Stimulated activated CD8-positive, alpha-beta memory T cell treated with anti-CD3 and anti-CD28 coated beads, Interleukin-12 subunit alpha, Interleukin-12 subunit beta, amount 100 ng/mL, for 4 hours (primary cell): ENCODE results near the gene ENOX1.

Experiments
- DNase-seq: peaks from one replicate; pipeline ENCODE4 v3.0.0-alpha.2; 2020; ENCODE audit warnings: low read depth

ENOX1 gene

DNA sequence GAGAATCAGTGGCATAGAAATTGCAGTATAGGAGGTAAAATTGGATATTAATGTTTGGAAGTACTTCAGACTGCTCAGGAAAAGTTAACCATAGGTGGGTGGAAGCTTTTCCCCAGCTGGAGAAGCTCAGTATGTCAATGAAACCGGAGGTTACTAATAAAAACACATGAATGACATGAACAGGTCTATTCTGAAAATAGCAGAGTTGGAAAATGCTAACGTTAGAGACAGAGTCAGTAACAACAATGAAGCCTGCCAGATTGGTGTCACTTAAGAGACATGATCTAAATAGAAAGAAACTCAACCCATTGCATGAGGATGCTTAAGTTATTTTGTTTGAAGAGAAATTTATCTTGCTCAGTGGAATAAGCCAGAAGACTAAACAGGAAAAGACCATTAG, 398.9 kb downstream of the ENOX1 start:
- no peak for DNase-seq

DNA sequence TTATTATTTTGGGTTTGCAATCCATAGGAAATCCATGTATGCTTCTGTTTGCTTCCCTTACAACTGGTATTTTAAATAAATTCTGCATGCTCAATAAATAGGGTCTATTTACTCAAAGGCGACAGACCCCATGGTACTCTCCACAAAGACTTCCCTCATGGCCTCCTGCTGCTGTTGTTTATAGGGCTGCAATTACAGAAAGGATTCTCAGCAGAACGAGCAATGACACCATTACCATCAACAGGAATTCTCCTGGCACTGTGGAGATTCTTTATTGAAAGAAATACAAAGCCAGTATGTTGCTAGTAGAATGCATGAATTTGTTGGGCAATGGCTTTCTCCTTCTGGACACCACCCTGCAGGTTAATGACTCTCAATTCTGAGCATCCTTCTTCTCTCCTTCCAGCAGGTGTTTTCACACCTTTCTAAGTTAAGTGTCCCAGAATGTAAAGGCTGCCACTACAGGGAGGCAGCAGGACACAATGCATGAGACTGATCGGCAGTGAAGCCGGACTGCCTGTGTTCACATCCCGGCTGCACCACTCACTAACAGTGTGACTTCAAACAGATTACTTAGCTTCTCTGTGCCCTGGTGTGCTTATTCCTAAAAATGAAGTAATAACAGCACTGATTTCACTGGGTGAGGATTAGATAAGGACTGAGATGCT, 403.1 kb downstream of the ENOX1 start:
- no peak for DNase-seq

DNA sequence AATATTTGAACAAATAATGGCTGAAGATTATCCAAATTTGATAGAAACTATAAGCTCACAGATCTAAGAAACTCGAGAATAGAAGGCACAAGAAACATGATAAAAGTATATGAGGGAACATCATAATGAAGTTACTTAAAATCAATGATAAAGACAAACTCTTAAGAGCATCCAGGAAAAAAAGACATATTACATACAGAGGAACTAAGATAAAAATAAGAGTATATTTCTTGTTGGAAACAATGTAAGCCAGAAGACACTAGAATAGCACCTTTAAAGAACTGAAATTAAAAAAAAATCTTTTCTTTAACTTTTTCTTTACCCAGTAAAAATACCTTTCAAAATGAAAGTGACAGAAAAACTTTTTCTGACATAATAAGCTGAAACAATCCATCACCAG, 407.0 kb downstream of the ENOX1 start:
- DNase-seq, result no peak

DNA sequence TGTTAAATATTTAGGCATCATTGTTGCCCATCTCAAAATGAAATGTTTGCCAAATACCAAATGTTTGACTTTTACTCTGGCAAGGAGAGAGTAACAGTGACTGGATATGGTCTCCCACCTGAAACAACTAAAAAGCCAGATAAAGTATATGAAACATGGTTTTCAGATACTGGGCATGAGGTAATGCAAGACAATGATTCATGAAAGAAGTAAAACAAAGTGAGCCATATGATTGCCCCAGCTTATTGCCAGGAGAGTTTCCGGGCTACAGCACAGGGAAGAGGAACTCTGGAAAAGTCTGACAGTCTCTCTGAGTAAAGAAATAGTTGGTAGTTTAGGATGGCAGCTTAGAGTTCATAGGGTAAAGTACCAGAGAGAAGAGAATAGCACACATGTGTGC, 408.8 kb downstream of the ENOX1 start:
- no peak for DNase-seq

DNA sequence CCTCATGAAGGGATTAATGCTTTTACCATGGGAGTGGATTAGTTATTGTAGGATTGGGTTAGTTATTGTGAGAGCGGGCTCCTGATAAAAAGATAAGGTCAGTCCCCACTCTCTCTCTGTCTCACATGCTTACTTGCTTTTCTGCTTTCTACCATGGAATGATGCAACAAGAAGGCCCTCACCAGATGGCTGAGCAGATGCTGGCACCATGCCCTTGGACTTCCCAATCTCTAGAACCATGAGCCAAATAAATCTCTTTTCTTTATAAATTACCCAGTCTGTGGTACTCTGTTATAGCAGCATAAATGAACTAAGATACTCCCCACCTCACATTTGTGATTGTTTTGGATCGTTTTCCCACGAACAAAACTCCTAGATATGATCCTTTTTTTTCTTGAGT, 409.6 kb downstream of the ENOX1 start:
- DNase-seq, result no peak

DNA sequence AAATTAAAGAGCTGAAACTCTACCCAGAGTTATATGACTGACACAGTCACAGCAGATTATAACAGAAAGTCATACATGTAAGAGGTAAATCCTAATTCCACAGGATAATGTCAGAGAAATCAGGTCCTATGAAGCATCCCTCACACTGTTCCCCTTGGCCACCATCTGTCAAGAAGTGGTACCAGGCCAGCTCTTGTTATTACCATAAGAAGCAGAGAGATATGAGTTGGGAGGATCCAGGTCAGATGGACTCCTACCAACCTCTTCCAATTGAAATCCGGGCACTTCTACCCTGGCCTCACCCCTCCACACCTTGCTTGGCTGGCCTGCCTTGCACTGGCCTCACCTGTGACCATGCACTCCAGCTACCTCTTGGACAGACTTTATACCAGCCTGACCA, 410.2 kb downstream of the ENOX1 start:
- no peak for DNase-seq

DNA sequence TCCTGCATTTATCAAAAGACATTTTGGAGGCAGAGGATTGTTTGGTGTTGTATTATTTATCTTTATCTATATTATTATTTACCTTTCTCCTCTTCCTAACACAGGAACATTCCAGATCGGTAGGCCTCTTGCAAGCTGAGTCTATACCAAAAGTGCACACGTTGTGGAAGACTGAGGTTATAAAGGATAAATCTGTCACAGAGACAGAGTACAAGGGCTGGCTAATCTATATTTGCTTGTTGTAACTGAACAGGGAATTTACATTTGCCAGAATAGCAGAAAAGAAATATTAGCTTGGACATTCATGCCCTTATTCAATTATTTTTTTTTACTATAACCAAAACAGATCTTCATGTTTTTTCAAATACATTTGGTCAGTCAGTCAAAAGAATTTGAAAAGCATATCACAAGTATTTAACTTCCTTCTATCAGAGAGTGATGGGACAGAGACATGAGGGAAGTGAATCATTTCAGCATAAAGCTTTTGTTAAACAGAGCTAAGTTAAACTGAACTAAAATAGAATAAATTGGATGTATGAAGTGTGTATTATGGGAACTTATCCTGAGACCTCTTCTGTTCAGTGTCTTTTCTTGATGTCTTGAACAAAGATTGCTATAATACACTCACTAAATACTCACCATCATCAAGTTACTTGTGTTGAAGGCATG, 410.8 kb downstream of the ENOX1 start:
- no peak for DNase-seq

DNA sequence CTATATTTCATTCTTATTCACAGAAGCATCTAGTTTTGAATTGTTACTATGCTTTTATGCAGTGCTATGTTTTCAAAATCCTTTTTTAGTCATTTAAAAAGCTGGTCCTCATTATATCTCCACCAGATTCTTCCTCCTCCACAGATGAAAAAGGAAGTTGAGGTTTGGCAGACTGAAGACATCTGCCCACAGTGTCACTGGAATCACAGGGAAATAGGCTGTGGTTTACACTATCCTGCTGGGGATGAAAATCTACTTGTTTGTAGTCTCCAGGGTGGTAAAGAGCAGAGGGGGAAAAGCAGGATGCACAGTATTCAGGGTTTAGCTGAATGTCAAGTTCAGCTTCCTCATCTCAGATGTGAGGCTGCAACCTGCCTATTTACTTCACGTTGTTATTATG, 412.2 kb downstream of the ENOX1 start:
- DNase-seq, result no peak

DNA sequence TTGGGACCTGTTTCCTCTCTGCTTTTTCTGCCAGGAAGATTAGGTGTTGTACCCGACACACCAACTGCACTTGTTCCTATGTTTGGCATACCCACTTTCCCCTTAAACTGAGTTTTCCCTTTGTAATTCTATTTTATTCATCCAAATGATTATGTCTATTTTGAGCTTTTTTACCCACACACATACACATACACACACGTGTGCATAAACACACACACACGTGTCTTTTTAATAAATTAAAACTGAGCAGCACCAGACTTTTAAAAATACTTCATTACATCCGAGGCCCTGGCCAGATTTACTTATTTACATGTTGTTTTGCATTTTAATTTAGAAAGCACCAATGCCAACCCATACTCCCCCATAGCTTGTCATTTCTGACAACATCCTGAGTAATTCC, 413.4 kb downstream of the ENOX1 start:
- DNase-seq, result no peak

DNA sequence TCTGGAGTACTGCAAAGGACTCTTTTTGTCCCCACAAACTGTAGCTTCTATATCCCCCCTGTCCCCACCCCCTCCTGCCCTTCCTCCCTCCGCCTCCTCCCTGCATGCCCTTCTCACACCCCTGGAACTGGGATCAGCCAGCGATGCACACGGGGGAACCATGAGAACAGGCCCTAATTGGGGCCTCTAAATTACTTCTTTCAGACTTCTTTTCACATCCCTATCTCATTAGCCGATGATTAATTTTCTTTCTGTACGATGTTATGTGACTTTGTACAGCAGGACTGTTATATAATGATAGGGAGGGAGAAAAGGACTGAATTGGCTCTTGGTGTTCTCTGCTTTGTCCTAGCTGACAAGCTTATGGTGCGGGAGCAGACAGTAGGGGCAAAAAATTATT, 415.9 kb downstream of the ENOX1 start:
- no peak for DNase-seq

DNA sequence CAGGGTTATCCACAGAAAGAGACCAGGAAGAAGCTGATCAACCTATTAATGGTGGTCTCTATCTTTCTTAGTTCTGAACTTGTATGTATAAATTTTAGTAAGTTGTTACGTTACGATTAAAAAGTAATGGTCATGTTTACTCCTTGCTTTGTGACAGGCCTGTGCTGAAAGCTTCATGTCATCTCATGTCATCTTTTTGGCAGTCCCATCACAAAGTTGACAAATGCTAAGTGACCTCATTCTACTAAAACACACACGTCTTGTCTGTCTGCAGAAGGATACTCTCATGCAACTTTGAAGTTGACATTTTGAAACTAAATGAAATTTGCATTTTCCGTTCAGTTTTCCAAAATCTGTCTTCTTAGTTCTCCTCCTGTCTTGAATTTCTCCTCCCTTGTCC, 417.5 kb downstream of the ENOX1 start:
- DNase-seq, result no peak

DNA sequence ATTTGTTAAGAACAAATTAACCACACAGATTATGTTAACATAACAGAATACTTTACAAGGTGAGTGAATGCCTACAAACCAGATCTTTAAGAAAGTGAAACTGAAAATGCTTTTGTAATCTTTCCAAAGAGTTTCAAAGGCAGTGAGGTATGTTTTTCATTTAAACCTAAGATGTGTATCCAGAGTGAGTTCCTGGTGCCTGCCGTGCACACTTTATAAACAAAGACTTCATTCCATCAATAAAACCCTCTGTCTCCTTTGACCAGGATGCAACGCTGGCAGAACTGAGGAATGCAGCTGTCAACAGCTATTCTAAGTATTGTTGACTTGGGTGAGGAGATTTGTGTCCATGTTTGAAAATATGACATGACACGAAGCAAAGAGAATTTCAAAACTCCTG, 418.8 kb downstream of the ENOX1 start:
- no peak for DNase-seq

DNA sequence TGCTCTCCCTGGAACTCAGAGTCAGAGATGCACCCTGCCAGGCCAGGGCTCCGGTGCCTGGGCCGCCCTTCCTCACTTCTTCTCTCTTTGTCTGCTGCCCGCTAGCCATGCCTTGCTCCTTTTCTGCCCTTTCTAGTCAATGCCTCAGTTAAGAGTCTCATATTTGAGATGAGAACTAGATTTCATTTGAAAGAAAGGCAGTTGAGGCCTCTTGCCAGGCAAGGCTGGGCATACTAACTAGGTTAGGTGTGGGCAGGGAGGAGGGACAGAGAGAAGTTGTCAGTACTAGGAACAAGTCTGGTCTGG, 421.8 kb downstream of the ENOX1 start:
- no peak for DNase-seq

DNA sequence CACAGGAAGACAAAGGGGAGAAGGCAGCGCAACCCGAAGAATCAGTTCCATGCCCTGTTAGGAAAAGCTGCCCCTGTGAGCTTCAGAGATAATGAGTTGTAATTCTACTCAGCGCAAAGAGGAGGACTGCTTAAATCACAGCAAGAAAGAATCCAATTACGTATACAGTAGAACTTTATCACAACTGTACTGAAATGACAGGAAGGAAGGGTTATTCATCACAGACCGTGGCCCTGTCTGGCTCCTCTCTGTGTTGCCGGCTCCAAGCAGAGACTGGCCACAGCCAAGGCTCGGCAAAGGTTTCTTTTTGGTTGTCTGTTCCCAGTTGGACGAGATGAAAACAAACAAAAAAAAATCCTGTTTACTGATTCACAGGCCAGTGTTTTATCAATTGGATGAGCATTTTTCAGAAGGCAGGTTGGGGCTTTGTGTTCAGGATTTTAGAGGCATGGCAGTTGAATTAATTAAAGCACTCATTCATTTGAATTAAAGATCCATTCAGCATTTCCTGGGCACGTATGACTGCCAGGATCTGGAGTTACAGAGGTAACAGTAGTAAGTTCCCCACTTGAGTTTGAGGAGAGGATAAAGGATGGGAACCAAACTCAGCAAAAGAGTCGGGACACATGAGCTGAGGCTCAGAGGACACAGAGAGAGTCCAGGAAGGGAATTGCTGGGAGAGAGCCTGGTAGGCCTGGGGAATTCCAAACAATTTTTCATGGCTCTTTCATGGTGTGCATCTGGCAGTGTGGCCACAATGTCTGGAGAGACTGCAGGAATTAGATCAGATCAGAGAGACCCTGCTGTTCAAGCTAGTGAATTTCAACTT, 422.3 kb downstream of the ENOX1 start:
- no peak for DNase-seq

DNA sequence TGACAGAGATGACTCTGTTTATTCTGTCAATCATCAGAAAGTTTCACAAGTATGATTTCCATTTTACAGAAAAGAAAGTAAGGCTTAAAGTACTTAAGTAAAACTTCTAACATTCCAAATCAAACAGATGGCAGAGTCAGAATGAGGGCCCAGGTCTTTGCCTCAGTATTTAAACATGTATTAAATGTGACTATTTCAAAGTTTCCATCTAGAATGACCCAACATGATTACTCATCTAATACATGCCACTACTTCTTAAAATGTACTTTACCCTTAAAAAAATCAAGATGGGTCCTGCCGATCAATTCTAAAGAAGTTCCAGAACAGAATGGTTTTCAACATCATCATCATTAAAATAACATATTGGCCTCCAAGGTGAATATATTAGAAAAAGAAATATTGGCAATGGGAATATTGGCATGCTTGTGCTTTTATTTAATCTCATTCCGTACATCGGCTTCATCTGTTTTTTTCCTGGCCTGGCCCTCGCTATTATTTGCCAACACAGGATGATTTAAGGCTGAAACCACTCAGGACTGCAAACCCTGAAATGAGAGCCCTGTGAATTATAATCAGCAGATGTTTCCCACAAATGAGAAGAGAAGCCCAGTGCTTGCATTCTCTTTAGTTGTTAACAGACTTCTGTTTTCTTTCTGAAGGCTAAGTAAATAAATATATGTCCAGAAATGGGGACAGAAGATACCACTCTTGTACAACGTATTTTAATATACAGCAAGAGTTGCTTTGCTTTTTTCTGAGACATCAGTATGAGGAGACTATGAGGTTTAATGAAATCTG, 423.4 kb downstream of the ENOX1 start:
- DNase-seq, result no peak

DNA sequence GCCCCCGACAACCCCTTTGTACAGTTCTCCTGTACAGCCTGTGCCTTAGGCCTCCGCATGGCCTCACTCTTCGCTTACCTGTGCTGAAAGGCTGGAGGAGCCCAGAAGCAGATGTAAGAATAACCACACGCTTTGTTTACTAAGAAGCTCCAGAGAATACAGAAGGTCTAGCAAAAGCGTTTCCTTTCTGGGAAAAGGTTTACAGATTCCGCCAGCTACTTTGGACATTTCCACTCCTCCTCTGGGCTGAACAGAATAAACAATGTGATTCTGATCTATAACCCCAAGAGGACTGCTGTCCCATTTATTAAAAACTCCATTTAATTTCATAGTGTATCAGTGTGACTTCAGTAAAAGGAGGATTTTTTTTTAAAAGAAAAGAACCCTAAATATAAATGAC, 424.2 kb downstream of the ENOX1 start:
- no peak for DNase-seq

DNA sequence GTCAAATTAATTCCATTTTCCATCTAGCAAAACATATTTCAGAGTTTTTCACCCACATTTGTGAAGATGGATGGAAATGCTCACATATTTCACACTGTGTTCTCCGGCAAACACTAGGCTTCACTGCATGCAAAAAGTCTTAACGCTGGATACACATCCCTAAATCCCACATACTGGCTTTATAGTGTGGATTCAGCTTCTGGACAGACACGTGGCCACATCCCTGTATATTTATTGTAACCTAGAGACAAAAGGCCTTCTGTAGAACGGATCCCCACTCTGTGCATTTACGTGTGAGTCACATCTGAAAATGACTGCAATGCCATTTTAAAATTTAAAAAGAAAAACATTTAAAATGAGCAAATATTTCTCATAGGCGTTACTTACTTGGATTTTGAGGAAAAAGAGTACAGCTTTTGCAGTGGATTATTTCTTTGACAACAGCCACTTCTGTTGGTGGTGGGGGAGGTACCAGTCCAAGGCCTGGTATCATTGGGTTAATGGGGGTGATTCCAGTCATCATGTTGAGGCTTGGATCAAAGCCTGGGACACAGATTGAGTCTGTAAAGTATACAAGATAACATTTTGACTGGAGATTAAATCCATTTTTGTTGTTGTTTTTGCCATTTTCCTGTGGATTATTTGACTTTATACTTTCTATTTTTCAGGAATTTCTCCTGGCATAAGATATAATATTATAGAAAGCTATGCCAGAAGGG, 425.7 kb downstream of the ENOX1 start:
- no peak for DNase-seq

DNA sequence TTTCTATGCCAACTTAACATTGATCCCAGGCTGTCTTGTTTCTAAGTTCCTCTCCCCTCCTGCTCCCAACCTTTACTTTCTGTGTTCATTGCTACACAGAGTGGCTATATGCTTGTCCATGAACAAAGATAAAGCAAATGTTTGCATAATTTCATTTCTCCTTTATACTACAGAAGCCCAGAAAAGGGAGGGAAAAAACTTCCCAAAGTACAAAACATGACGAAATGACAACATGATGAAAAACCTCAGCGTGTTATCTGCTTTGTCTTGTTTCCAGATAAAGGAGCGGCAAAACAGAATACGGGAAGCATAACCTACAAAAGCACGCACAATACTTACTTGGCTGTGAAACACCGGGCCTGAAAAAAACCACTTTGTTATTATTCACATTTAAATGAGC, 426.6 kb downstream of the ENOX1 start:
- no peak for DNase-seq

DNA sequence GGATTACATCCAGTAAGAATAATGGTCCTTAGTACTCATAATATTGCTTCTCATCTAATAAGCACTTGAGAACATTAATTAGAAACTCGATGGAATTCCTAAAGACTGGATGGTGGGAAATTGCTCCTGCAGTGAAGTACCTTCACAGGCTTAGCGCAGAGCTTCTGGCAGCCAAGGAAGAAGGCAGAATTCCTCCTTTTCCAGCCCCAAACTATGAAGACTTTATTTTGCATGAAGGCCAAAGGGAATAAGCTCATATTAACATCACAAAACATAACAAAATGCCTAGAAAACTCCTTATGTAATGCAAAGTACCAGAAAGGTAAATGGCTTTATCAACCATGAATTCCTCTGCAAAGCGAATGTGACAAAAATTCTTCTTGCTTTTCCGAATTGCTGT, 427.2 kb downstream of the ENOX1 start:
- no peak for DNase-seq

DNA sequence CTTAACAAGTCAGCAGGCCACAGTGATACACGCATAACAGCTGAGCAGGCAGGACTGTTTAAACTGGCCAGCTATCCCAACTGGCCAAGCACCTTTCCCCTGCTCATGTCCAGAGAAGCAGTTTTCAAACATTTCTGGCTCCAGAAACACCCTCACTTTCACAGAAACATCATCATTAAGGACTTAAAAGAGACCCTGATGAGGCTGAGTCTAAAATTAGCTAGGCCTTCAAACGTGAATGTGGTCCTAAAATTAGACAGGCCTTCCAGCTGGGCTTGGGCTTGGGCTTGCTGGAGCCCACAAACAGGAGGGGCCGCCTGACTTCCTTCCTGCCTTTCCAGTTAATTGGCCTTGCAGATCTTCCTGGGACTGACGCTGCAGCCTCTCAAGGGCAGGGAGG, 429.2 kb downstream of the ENOX1 start:
- no peak for DNase-seq

DNA sequence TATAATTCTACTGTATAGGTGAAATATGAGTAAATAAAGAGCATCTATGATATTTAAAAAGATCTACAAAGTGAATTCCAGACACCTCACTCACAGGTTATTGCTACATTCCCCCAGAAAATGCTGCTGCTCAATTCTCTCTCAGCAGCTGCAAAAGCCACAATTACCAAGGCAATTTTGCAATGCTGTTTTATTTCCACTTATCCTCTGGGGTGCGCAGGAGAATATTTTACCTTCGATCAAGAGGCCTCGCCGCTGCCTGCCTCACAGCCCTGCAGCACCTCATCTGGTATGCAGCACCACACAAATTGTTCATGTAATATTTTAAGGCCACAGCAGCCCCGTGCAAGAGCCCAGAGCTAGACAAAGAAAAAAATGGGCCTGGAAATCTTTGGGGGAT, 430.2 kb downstream of the ENOX1 start:
- no peak for DNase-seq

DNA sequence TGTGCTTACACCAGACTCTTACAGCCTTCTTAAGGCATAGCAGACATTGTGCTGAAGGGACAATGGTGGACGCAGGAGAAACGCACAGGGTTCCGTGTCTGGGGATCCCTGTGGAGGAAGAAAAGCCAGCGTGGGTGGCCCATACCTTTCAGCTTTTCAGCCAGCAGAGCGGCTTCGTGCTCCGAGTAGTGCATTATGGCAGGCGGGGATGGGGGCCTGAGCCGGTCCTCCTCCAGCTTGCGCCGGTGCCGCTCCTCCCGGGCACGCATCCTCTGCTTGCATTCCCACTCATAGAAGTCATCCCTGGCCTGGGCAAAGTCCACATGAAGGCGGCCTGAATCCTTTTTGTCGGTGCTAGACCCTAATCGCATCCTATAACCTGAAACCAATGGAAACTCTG, 431.0 kb downstream of the ENOX1 start:
- DNase-seq, result no peak
